HG02840 (cell line): ENCODE results near the gene FOXO1.

Source experiments
- ATAC-seq: cut with Tn5 transposase; IDR thresholded peaks from one replicate; pipeline ENCODE4 v1.9.1; 2021; ENCODE audit warnings: mild to moderate bottlenecking, moderate library complexity, moderate number of reproducible peaks; ENCODE audit not compliant: unreplicated experiment, low FRiP score

Gene FOXO1

DNA sequence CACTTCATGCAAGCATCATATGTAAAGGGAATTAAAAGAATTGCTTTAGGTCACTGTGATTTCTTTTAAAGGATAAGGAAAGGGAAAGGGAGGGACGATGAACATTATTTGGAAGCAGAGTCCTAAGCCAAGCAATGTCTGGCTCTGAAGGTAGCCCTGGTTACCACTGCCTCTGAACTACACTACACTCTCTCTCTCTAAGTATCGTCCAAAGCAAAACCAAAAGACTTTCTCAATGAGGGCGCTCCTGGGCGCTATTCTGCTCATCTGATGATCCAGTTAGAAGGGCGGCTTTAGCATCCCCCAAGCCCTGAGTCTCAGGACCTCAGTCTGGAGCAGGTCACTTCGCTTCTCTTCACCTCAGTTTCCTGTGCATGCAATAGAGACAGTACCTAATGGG is 26.2 kb downstream of the FOXO1 start:
- ATAC-seq, result no peak

DNA sequence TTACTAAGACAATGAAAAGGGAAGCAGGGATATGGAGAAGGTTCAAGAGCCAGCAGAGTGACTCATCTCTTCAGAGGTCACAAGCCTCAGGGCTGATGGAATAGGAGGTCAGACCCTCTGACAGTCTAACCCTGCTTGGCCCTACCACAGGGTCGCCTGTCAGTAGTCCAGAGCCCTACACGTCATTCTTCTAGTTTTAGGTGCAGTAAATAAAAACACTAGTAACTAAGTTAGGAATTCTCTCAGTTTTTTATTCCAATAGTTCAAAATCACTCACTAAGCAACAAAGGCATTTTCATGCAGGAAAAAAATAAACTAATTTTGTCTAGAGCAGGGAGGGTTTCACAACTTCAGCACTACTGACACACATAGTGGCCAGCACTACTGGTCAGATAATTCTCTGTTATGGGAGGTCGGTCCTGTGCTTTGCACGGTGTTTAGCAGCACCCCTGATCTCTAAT is 27.2 kb downstream of the FOXO1 start:
- no peak for ATAC-seq

DNA sequence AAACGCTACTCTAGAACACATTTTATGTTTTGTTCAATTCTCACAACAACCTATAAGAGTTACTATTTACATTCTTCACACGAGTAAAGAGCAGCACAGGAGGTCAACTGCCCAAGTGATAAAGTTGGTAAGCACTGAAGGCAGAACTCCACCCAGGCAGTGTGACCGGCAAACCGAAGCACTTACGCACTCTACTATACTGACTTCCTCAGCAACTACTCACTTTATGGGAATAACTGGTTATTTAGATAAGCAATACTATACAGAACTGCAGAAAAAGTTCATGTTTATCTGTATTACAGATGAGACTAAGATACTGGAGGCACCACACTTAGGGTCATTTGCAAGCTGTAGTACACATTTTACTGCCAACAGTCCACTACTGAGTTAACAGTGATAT is 28.8 kb downstream of the FOXO1 start:
- ATAC-seq, result no peak

DNA sequence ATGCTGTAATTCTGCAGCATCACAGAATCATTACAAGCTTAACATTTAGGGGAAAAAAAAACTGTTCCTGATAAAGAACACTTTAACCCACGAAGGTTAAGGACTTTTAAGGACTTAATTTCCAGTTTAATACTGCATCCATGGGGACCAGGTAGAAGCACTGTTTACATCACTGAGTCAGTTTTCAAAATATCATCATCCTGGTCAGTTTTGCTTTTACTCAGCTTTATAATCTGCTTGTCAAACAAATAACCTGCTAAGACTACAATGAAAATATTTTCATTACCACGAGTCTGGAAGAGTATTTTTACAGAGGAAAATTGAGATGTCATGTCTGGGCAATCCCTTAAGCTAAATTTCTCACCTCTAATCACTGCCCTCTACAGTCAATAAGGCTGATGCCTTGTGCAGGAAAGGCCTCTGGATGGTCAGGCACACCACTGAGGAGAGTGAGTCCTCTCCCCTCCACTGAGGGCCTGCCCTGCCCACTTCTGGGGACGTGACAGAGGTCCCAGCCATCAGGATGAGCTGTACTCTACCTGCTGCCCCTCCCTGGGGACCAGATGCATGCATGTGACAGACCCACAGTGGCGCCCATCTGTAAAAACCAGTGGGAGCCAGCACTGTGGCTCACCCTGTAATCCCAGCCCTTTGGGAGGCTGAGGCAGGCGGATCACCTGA is 31.0 kb downstream of the FOXO1 start:
- no peak for ATAC-seq

DNA sequence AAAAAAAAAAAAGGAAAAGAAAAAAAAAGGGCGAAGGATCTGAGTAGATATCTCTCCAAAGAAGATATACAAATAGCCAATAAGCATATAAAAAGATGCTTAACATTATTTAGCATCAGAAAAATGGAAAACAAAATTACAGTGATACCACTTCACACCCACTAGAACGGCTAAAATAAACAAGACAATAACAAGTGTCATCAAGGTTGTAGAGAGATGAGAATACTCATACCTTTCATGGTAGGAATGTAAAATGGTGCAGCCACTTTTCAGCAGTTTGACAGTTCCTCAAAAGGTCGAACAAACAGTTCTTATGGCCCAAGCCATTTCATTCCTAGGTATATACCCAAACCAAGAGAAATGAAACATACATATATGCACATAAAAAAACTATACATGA is 33.5 kb downstream of the FOXO1 start:
- ATAC-seq, result no peak

DNA sequence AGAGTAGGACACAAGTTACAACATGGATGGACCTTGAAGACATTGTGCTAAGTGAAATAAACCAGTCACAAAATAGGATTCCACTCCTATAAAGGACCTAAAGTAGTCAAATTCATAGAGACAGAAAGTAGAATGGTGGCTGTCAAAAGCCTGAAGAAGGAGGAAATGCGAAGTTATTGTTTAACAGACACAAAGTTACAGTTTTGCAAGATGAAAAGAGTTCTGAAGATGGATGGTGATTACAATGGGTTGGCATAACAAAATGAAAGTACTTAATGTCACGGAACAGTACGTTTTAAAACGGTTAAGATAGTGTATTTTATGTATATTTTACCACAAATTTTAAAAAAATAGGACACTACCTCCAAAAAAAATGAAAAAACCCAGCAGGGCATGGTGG is 34.8 kb downstream of the FOXO1 start:
- no peak for ATAC-seq

DNA sequence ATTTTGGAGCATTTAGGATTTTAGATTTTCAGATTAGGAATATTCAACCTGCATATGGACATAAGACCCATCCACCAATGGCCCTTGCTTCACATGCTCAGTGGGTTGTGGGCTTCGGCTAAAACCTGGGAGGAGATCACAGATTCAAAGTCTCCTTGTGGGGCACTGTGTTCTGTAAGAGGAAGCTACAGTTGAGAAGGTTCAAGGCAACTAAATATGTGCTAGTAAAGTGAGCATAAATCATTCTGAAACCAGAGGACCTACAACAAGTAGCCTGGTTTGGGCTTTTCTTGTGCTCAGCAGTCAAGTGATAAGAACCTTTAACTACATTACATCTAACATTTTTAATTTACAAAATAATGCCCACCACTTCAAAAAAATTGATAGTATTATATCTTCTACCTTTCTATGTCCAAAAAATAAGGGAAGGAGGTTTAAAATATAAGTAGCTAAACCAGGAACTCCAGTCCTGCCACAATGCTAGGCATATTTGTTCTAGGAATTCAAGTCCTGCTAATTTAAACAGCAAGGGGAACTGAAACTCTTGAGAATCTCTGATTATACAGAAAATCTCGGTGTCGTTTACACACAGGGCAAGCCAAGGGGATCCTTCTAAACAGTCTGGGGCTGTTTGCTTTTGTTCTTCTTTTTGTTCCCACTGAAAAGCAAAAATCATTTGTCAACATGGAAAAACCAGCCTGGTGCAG is 36.6 kb downstream of the FOXO1 start:
- ATAC-seq, result peak; percentile 76

DNA sequence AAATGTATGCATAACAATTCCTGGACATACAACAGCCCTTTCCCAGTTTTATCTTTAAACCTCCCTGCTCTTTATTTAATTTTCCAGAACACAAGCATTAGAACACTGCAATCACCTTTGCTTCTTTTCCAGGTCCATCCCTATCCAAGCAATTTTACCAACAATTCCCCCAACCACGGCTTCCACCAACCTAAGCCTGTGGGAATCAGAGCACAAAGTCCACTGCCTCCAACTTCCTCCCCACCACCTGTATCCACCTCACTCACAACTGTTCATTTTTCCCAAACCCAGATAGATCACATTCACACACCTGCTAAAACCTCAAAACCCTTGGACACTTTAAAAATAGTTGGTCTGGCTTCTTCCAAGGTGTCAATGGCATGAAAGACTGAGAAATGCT is 39.5 kb downstream of the FOXO1 start:
- no peak for ATAC-seq

DNA sequence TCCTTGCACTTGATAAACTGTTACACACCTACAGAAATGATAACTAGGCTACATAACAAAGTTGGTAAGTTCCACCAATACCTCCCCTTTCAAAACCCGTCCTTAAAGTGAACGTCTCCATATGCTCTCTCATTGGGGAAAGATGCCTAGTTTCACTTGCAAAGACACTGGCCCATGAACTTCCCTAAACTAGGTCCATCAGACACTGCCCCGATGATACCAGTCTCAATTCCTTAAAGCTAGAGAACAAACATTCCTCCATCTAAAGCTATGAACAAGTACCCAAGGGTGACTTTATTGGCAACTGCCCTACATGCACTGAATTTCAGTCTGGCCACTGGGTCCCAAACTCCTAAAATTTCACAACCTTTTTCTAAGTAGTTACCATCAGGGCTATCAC is 39.9 kb downstream of the FOXO1 start:
- ATAC-seq, result no peak

DNA sequence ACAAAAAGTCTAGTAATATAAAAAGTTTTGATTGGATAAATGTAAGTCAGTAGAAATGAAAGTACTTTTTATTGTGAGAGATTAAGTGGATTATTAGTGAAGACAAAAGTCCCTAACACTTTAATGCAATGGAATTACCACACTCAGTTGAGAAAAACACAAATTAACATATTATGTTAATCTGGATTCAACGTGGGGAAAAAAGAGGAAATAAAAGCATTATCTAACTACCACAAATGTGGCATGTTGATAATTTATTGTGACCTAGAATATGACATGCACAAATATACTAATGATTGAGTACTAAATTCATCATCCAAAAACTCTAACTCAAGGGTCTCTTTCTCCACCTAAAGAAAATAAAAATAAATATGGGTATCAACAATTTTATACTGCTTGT is 41.5 kb downstream of the FOXO1 start:
- no peak for ATAC-seq

DNA sequence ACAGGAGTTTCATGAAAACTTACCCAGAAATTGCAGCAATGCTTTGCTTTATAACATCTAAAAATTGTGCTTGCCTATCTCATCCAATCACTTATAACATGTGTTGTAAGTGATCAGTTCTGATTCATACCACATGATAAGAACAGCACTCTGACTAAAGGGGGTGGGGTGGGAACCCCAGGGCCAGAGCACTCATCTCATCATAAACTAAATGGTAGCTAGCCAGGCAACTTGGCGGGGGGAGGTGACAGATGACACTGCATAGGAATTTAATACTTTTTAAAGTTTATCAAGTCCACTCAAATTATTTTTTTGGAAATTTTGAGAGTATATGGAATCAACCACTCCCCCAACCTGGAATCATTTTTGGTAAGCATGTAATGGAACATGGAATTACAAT is 42.1 kb downstream of the FOXO1 start:
- no peak for ATAC-seq

DNA sequence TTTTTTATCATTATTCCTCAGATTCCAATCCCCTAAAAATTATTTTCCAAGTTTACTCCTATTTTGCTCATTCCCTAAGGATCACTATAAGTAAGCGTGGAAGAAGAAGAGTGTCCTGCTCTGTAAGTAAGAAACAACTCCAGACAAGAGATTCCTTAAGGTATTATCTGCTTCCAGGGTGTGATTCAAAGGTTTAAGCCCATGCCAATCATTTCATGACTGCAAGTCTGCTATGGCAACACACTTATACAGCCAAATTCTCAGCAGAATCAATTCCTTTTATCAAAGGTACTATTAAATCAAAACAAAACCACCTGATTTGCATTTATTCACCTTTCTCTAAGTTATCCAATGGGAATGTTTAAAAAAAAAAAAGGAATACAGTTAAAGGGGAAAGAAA is 43.7 kb downstream of the FOXO1 start:
- ATAC-seq, result no peak

DNA sequence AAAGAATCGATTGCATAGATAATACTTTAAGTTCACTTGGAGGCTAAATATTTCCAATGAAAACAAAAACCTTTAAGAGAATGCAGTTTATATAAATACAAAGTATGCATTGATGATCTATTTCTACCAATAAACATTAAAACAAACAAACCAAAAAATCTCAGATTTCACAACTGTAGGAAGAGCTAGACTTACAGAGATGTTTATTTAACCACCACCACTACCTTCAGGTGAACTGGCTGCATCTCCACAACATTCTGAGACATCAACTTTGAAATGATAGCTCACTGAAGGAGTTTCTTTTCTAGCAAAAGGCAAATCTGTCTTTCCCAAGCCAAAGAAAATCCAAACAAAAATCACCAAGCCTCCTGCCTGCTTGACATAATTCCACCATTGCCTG is 44.2 kb downstream of the FOXO1 start:
- no peak for ATAC-seq

DNA sequence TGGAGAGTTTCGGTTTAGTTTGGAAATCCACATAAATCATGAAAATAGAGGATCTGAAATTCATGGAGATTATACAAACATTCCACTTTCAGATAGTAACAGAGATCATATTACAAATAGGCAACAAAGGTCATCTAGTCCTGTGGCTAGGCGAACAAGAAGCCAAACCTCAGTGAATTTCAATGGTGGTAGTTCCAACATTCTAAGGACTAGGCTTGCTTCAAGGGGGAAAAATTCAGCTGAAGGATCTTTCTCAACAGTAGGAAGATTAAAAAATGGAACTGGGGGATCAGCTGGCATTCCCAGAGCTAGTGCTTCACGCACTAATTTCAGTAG is 47.0 kb downstream of the FOXO1 start:
- ATAC-seq, result no peak

DNA sequence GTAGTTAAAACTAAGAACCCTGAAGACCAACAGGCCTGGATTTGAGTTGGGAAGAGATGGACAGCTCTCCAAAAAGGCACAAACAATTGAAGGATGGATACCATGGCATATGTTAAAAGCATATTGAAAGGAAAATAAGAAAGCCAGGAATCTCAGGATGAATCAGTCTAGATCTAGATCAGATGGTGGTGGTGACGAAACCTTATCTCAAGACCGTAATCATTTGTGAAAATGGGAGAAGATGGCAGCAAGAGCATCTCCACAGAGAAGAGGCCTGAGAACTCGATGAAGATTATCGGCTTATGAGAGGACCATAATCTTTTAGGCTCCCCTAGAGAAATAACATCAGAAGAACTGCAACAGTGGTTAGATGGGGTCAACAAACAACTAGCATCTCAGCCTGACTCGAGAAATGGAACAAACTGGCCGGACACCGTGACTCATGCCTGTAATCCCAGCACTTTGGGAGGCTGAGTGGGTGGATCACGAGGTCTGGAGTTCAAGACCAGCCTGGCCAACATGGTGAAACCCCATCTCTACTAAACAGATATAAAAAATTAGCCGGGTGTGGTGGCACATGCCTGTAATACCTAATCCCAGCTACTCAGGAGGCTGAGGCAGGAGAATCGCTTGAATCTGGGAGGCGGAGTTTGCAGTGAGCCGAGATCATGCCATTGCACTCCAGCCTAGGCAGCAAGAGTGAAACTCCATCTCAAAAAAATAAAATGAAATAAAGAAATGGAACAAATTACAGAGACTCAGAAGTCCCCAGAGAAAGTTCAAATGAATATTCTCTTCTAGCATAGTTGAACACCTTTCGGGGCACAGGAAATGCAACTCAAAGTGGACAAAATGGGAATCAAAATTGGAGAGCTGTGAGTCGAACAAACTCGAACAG is 47.6 kb downstream of the FOXO1 start:
- no peak for ATAC-seq

DNA sequence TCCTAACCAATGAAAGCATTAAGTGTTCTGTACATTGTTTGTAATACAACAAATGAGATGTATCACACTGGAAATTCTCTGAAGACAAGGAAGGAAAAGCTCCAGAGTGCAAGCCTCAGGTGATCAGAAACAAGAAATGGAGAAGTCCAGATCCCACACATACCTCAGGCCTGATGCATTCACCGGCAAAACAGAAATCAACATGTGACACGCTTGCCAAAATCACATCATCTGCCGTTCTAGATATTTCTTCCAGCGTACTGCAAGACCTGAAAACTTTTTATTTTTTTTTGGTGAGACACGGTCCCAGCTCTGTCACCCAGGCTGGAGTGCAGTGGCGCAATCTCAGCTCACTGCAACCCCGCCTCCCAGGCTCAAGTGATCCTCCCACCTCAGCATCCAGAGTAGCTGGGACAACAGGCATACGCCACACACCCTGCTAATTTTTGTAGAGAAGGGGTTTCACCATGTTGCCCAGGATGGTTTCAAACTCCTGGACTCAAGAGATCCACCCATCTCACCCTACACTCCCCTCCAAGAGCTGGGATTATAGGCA is 48.6 kb downstream of the FOXO1 start:
- ATAC-seq, result no peak

DNA sequence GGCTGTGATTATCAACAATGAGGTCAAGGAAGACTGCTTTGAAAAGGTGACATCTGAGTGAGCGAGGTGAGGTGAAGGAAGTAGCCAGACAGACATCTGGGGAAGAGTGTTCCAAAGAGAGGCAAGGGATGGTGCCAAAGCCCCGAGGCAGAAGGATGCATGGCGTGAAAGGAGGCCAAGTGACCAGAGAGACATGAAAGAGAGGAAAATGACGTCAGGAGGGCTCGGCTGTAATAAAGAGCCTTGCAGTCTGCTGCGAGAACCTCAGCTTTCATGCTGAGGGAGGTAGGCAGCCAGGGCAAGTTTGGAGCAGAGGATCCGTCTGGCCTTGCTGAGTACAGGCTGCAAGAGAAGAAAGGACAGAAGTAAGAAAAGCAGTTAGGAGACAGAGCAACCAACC is 50.8 kb downstream of the FOXO1 start:
- no peak for ATAC-seq

DNA sequence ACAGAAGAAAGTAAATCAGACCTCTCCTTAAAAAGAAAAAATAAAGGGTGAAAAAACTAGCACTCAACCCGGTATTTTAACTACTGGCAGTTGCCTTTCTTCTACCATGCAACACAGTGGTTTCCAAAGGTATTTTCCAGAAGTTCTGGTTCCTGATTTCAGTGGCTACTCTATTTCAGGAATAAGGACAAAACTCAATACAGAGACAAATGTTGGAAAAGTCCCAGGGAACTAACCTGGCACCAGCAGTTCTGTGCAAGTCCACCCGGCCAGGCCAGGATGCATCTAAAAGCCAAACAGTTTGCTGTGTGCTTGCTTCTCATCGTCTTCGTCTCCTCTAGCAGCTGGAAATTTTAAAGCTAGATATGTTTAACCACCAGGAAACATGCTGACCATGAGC is 52.5 kb downstream of the FOXO1 start:
- no peak for ATAC-seq

DNA sequence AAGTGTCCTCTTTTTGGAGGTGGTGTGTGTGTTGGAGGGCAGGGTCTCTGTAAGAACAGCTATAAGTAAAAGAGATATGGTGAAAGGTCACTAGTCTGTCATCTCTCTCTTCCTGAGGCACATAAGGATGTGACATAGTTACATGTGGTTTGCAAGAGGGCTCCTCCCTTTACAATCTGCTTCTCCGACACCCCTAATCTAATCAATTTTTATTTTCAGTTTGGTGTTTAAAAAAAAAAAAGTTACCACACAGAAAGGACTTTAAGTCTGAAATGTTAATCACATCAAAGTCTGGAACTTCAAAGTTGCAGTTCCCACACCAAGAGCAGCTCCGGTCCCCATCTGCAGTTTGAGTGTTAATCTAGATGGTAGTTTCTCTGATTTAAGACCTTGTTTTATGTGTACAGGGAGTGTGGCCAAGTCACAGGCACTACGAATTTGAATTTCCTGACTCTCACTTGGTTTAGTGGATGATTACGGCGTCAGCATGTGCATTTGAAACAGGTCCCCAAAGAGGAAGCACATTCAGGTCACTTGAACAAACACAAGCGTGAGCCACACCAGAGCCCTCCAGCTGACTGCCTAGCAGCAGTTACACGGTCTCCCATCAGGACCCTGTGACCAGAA is 53.1 kb downstream of the FOXO1 start:
- peak; percentile 92 for ATAC-seq

DNA sequence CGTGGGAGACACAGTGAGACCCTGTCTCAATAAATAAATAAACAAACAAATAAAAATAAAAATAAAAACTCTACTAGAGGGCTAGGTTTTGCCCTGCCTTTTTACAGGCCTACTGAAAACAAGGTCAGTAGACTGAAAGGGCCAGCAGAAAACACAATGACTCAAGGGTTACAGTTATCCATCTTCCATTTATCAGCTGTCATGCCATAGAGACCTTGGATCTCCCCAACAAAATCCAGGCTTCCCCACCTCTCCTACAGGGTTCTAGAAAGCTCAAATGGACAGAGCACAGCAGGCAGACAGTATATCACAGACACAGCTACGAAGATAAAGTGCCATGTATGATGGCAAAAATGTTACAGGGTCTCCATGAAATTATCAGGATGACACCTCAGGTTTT is 54.4 kb downstream of the FOXO1 start:
- no peak for ATAC-seq

DNA sequence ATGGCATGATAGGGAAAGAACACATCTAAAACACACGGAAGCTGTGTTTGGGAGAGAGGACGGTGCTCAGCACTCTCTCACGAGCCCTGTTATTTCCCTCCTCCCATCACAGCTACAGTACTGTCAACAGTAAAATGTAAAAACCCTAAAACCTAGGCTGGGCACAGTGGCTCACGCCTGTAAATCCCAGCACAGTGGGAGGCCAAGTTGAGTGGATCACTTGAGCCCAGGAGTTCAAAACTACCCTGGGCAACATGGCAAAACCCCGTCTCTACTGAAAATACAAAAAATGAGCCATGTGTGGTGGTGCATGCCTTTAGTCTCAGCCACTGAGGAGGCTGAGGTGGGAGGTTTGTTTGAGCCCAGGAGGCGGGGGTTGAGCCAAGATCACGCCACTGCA is 54.8 kb downstream of the FOXO1 start:
- ATAC-seq, result no peak
